Measurements from ENCODE around the gene SLC12A1. TPM values are rescaled to one million over a fixed set of nuclear protein-coding genes. Genes with fewer than 3 reads are reported as not detected.
A peak's percentile ranks its signal among the peaks of the same experiment; 100 is the strongest.

The SLC12A1 gene
- total RNA-seq, 2 experiments from 2014 or later = not detected

- H3K9me3 ChIP-seq (ENCODE audit: low read length) = peaks cover 21% of the 10 kb centered on the region; the same call in 1 of the 2 replicates
- intact Hi-C loops (cut with micrococcal nuclease; ENCODE audit: unreplicated experiment) = no loop called here
- no peaks in the 10 kb centered on the region for H3K9me2 ChIP-seq (ENCODE audit: insufficient read depth, low read length)
- peaks cover 51% of the 10 kb centered on the region for H3K4me1 ChIP-seq (ENCODE audit: insufficient read depth, low read length, poor library complexity, severe bottlenecking)
- H4K20me1 ChIP-seq (ENCODE audit: insufficient read depth, low read length) = peaks cover 6% of the 10 kb centered on the region; the same call in 1 of the 2 replicates
- peak overlapping the region; percentile 19 for H3K4me3 ChIP-seq (ENCODE audit: low read depth, low read length, poor library complexity, severe bottlenecking)
- no peak overlapping the region for H3K27ac ChIP-seq (ENCODE audit: low read depth, low read length, poor library complexity, severe bottlenecking)
- H2AFZ ChIP-seq (ENCODE audit: low read length) = no peak overlapping the region
- H3K4me2 ChIP-seq (ENCODE audit: low read length) = peak overlapping the region; percentile 93
- no TSS peak for BruUV-seq (replicated peaks)
- ChIA-PET CTCF (ENCODE audit: unreplicated experiment) (no interaction called here), POLR2A (no interaction called here)
- no peak for DNase-seq (ENCODE audit: low spot score)
- peaks cover 35% of the 10 kb centered on the region for H3K36me3 ChIP-seq (ENCODE audit: insufficient read depth, low read length)
- H3K79me2 ChIP-seq (ENCODE audit: insufficient read depth, low read depth, low read length) = peaks cover 82% of the 10 kb centered on the region
- no peak for TF ChIP-seq EZH2phosphoT487 (IDR thresholded peaks at IDR 0.05; ENCODE audit: borderline replicate concordance, low read depth, low read length)
- no peak for TF ChIP-seq CTCF (conservative IDR thresholded peaks at IDR 0.05; ENCODE audit: low read length)
Measured at GRCh38 chr15:48175126-48175525, 31.0 kb upstream of the SLC12A1 start.

GRCh38 chr15:48176112-48176511 is 30.0 kb upstream of the SLC12A1 start:
- Histone ChIP-seq H3K4me1 (ENCODE audit: insufficient read depth, low read length, poor library complexity, severe bottlenecking) (peaks cover 51% of the 10 kb centered on the region), H3K4me2 (ENCODE audit: low read length) (peak overlapping the region; percentile 93), H3K36me3 (ENCODE audit: insufficient read depth, low read length) (peaks cover 28% of the 10 kb centered on the region), H3K9me3 (ENCODE audit: low read length) (peaks cover 21% of the 10 kb centered on the region; the same call in 1 of the 2 replicates), H3K9me2 (ENCODE audit: insufficient read depth, low read length) (no peaks in the 10 kb centered on the region), H3K27ac (ENCODE audit: low read depth, low read length, poor library complexity, severe bottlenecking) (no peak overlapping the region), H4K20me1 (ENCODE audit: insufficient read depth, low read length) (peaks cover 6% of the 10 kb centered on the region; the same call in 1 of the 2 replicates), H2AFZ (ENCODE audit: low read length) (no peak overlapping the region), H3K4me3 (ENCODE audit: low read depth, low read length, poor library complexity, severe bottlenecking) (peak overlapping the region; percentile 84), H3K79me2 (ENCODE audit: insufficient read depth, low read depth, low read length) (peaks cover 72% of the 10 kb centered on the region)
- ChIA-PET POLR2A (interaction anchor here (0.6 kb wide), 2 partner anchors 224 to 805 kb away, joined by 3 to 4 read pairs; no protein-coding TSS in a partner anchor), CTCF (ENCODE audit: unreplicated experiment) (no interaction called here)
- no peak for DNase-seq (ENCODE audit: low spot score)
- TF ChIP-seq EZH2phosphoT487 (IDR thresholded peaks at IDR 0.05; ENCODE audit: borderline replicate concordance, low read depth, low read length) = no peak
- no peak for TF ChIP-seq CTCF (conservative IDR thresholded peaks at IDR 0.05; ENCODE audit: low read length)
- intact Hi-C loops (cut with micrococcal nuclease; ENCODE audit: unreplicated experiment) = no loop called here
- no TSS peak for BruUV-seq (replicated peaks)

- H3K4me1 ChIP-seq (ENCODE audit: insufficient read depth, low read length, poor library complexity, severe bottlenecking) = peaks cover 48% of the 10 kb centered on the region
- H4K20me1 ChIP-seq (ENCODE audit: insufficient read depth, low read length) = peaks cover 6% of the 10 kb centered on the region; the same call in 1 of the 2 replicates
- peak overlapping the region; percentile 84 for H3K4me3 ChIP-seq (ENCODE audit: low read depth, low read length, poor library complexity, severe bottlenecking)
- intact Hi-C loops (cut with micrococcal nuclease; ENCODE audit: unreplicated experiment) = no loop called here
- peaks cover 23% of the 10 kb centered on the region for H3K36me3 ChIP-seq (ENCODE audit: insufficient read depth, low read length)
- TF ChIP-seq CTCF (conservative IDR thresholded peaks at IDR 0.05; ENCODE audit: low read length) (no peak), EZH2phosphoT487 (IDR thresholded peaks at IDR 0.05; ENCODE audit: borderline replicate concordance, low read depth, low read length) (no peak)
- peak overlapping the region; percentile 94; the same call in 1 of the 2 replicates for H2AFZ ChIP-seq (ENCODE audit: low read length)
- POLR2A ChIA-PET = interaction anchor here (1.1 to 1.2 kb wide), 2 partner anchors 153 to 155 kb away, joined by 3 to 4 read pairs; no protein-coding TSS in a partner anchor
- peaks cover 63% of the 10 kb centered on the region for H3K79me2 ChIP-seq (ENCODE audit: insufficient read depth, low read depth, low read length)
- TSS peak; percentile 65 for BruUV-seq (replicated peaks)
- peak overlapping the region; percentile 78 for H3K27ac ChIP-seq (ENCODE audit: low read depth, low read length, poor library complexity, severe bottlenecking)
- H3K9me3 ChIP-seq (ENCODE audit: low read length) = peaks cover 21% of the 10 kb centered on the region; the same call in 1 of the 2 replicates
- no peak for DNase-seq (ENCODE audit: low spot score)
- CTCF ChIA-PET (ENCODE audit: unreplicated experiment) = no interaction called here
- H3K9me2 ChIP-seq (ENCODE audit: insufficient read depth, low read length) = no peaks in the 10 kb centered on the region
- peak overlapping the region; percentile 93 for H3K4me2 ChIP-seq (ENCODE audit: low read length)
Measured at GRCh38 chr15:48176957-48177356, 29.1 kb upstream of the SLC12A1 start.

All from OCI-LY7 (cell line).